Activated T-cell treated with anti-CD3 and anti-CD28 coated beads, Interleukin-2, amount 50 U/mL, for 48 hours (primary cell): ENCODE data around the gene GLRX.

Experiments
- DNase-seq, 2 experiments: peaks; one replicate each; pipeline ENCODE4 v3.0.0-alpha.2; 2020

GLRX gene

GRCh38 chr5:95806687-95807086 lies 15.8 kb downstream of the GLRX start:
- DNase-seq: no peak

GRCh38 chr5:95804736-95805539 lies 17.6 kb downstream of the GLRX start:
- no peak for DNase-seq

DNA sequence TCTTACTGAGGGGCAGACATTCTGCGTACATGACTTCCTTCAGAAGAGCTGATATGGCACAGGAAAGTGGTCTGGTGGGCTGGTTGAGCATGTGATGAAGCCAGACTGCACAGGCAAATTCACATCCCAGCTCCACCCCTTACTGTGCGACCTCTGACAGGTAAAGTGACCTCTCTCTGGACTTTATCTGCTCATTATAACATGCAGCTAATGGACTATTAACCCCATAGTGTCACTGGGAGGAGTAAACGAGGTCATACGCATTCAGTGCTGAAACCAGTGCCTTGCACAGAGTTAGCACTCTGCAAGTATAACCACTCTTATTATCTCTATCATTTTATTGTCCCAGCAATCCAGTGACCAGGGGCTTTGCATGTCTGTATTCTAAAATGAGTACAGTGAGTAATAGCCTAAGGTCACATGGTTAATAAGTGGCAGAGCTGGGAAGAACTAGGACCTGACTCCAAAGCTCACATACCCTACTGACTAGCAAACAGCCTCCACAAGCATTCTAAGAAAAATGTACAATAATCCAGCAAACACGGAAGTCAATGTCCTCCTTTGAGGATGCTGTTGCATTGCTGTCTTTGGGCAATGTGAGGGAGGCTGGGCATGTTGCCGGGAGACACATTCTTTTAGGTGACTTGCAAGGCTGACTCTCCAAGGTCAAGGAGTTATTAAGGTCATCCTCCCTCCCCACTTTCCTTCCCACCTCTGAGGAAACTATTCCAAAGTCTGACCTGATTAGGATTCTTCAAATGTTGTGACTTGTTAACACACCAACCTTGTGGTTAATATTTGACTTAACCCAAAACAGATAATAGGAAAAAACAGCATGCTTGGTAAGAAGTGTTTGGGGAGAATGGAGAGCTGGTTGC lies 19.0 kb downstream of the GLRX start:
- no peak for DNase-seq

GRCh38 chr5:95801961-95802360 lies 20.6 kb downstream of the GLRX start:
- DNase-seq: no peak

DNA sequence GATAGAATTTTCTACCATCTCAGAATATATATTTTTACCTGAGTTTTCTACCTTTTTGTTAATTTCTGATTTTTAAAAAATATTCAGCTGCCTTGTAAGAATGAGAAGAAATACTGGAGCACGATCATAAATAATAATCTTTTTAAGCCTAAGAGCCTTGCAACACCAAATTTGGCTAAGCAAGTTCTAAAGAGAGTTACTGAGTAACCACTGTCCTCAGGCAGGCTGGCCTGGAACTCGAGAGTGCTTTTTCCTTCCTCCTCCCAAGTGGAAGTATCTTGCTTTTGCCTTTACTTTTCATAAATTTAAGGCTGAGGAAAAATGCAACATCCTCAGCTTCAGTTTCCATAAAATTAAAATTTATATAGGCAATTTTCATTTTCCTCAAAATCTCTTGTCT lies 21.0 kb downstream of the GLRX start:
- no peak for DNase-seq

DNA sequence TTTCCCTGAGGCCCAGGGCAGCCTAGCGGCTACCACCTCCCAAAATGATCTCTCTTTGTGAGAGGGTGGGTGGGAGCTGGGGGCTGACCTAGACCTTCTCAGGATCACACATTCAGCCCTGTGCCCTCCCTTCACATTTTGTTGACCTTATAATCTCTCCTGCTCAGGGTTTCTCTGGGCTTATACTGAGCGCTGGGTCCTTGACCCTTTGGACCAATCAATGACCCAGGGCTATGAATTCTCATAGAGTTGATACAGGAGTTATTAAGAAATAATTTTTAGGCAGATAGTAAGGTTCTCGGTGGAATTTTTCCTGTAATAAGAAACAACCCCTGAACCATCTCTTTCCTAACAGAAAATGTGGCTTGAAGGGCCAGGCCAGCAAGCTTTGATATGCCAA lies 22.0 kb downstream of the GLRX start:
- no peak for DNase-seq

- DNase-seq: no peak
Observed at GRCh38 chr5:95799191-95799835, 23.2 kb downstream of the GLRX start.

GRCh38 chr5:95798545-95798944 lies 24.0 kb downstream of the GLRX start:
- no peak for DNase-seq

DNA sequence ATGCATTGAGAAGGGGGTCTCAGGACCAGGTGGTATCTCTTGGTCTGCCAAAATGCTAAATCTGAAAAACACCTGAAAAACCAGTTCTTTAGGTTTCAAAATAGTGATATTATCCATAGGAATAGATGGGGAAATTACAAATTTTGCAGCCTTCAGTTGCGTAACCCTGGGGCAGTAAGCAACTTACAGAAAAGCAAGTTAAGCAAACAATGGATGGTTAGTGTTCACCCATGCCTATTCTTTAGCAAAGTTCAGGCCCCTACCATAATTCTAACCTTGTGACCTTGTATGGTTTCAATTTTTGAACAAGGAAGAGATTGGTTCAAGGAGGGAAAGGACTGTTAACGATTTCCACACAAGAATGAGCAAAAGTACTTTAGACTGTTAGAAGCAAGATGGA lies 24.5 kb downstream of the GLRX start:
- no peak for DNase-seq

- DNase-seq: no peak
Observed at GRCh38 chr5:95797301-95797700, 25.2 kb downstream of the GLRX start.

DNA sequence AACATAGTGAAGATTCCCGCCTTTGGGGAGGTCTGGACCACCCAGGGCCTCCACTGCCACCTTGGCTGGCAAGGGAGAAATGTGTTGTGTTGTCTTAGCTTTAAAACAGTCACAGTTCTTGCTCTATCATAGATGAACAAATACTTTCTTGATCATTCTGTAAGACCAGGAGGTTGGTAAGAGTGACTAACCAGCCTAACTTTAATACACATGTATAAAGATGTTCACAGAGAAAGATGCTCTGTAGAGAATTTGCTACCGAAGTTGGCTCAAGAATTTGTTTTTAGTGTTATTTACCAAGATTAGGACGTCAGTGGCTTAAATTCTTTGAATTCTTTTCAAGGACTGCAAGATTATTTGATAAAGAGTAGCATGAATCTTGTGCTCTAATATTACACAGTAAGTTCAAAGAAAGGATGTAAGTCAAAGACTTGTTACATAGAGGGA lies 28.4 kb downstream of the GLRX start:
- DNase-seq: no peak

DNA sequence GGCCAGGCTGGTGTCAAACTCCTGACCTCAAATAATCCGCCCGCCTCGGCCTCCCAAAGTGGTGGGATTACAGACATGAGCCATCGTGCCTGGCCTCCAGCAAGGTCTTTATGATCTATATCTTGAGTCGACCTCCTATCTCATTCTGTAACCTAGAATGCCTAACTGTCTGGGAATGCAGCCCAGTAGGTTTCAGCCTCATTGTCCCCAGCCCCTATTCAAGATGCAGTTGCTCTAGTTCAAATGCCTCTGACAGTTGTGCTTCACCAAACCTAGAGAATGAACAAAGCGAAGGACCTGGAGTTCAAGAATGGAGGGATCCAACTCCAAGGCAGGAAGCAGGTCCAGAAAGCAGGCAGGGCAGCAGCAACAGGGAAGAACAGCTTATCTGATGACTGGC lies 30.8 kb downstream of the GLRX start:
- no peak for DNase-seq

DNA sequence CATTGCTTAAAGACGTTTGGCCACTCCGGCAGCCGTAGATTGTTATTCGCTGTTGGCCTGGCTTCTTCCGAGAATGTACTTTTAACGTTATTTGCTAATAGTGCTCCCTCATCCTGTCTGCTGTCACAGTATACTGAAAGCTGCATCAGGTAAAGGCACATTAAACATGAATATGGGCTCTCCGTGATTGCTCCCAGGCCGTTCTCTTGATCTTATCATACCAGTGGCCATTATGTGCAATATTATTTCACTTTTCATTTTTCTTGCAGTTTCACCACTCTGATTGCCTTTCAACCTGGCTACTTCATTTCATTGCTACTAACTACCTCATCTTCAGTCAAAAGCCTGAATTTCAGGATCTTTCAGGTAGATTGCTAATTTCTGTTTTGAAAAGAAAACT lies 34.0 kb downstream of the GLRX start:
- DNase-seq: no peak

GRCh38 chr5:95786821-95787418 lies 35.6 kb downstream of the GLRX start:
- DNase-seq: no peak

DNA sequence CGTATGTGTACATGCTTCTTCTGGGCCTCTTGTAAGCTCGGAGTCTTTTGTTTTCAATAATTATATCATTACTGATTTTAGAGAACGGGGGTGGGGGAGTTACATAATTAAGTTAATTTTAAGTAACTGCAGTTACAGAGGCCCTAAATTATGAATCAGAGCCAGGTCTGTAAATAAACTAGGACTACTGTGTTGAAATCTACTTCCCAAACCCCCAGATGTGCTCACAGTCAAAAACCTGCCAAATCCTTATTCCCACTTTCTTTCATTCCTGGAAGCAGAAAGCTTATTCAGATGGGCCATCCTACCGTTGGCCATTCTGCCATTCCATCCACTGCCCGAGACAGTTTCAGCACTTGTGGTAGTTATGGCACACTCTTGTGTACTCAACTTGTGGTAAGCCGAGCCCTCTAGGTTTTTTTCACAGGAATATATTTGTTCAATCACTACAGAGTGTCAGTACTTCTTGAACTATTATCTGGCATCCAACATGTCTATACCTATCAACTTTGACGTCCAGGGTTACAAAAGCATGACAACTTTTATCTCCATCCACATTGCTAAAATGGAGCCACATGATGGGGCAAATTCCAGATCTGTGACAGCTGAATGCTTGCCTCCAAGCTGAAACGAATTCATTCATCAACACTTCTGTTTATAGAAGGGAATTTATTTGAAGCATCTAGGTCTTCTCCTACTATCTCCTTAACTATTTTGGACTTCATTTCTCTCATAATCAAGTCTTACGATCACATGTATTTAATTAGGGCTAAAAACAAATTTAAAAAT lies 37.8 kb downstream of the GLRX start:
- no peak for DNase-seq

- no peak for DNase-seq
Observed at GRCh38 chr5:95783661-95784060, 38.9 kb downstream of the GLRX start.

- DNase-seq: no peak
Observed at GRCh38 chr5:95782181-95782580, 40.3 kb downstream of the GLRX start.

- peak; percentile 77 to 78 for DNase-seq
Observed at GRCh38 chr5:95781101-95781583, 41.4 kb downstream of the GLRX start.

DNA sequence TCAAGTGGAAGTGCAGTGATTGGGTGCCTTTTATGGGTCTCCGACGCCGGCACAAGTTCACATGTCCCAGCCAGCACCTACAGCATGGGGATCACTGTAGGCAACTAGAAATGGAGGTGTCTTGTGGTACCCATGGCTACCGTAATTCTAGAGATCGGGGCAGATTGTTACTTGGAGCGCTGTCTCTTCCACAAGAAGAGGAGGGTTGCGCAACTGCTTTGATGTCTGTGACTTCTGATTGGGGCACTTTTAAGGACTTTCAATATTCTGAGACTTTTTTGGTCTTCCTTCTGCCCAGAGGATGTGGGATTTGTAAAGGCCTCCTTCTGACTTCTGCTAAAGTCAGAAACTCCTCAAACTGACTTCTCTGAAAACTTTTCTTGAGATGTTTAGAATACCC lies 41.9 kb downstream of the GLRX start:
- no peak for DNase-seq

GRCh38 chr5:95779611-95780010 lies 42.9 kb downstream of the GLRX start:
- no peak for DNase-seq

GRCh38 chr5:95778713-95779436 lies 43.7 kb downstream of the GLRX start:
- no peak for DNase-seq
